GM19452 (cell line): Measurements from ENCODE around the gene B9D1.

ENCODE experiments used
- ATAC-seq: cut with Tn5 transposase; IDR thresholded peaks from one replicate; pipeline ENCODE4 v1.9.1; 2021; ENCODE audit not compliant: unreplicated experiment

B9D1 gene

GRCh38 chr17:19388791-19389785 lies 26.6 kb upstream of the B9D1 start:
- ATAC-seq: no peak

GRCh38 chr17:19387921-19388521 lies 25.5 kb upstream of the B9D1 start:
- no peak for ATAC-seq

GRCh38 chr17:19386974-19387920 lies 24.7 kb upstream of the B9D1 start, which contains the start of gene MFAP4:
Gene MFAP4, minus strand, starts transcription at chr17:19387190. Its CDS starts 35 bp downstream, at chr17:19387155.
- no peak for ATAC-seq

GRCh38 chr17:19386051-19386929 lies 23.8 kb upstream of the B9D1 start:
- ATAC-seq: no peak

GRCh38 chr17:19385521-19385983 lies 23.0 kb upstream of the B9D1 start:
- no peak for ATAC-seq

- no peak for ATAC-seq
These were observed 22.3 kb upstream of the B9D1 start for GRCh38 chr17:19384723-19385391.

- ATAC-seq: no peak
These were observed 21.4 kb upstream of the B9D1 start for GRCh38 chr17:19383681-19384470.

GRCh38 chr17:19382531-19383444 lies 20.3 kb upstream of the B9D1 start:
- no peak for ATAC-seq

GRCh38 chr17:19381741-19382444 lies 19.4 kb upstream of the B9D1 start:
- ATAC-seq: no peak

- ATAC-seq: no peak
These were observed 18.8 kb upstream of the B9D1 start for GRCh38 chr17:19381361-19381740.

- no peak for ATAC-seq
These were observed 18.2 kb upstream of the B9D1 start for GRCh38 chr17:19380481-19381301.

GRCh38 chr17:19379361-19380065 lies 17.0 kb upstream of the B9D1 start:
- ATAC-seq: no peak

- peak; percentile 11 for ATAC-seq
These were observed 16.2 kb upstream of the B9D1 start, which contains the start of gene MAPK7 for GRCh38 chr17:19378416-19379360. Gene MAPK7, plus strand, starts transcription at chr17:19378498. Its CDS starts 403 bp downstream, at chr17:19378901.
